ENCODE data around the gene DNMT3L.

- TF ChIP-seq CTCF (IDR thresholded peaks at IDR 0.05; ENCODE audit: insufficient read depth, low read length, poor library complexity, severe bottlenecking) (peak; percentile 33), EZH2phosphoT487 (conservative IDR thresholded peaks at IDR 0.05; ENCODE audit: low read length) (no peak)
These were observed 36.0 kb upstream of the DNMT3L start for GRCh38 chr21:44297525-44298290.

All from SU-DHL-6 (cell line).